HG03196 (cell line): Measurements from ENCODE around the gene JAG2.
"Not testable (repeated sequence)": the region's sequence is repeated elsewhere in the genome, so short reads cannot be mapped to it uniquely, and the experiment has no call there.

ENCODE experiments used
- ATAC-seq: cut with Tn5 transposase; IDR thresholded peaks from one replicate; pipeline ENCODE4 v1.9.1; 2021; ENCODE audit not compliant: unreplicated experiment

Gene JAG2

GRCh38 chr14:105120056-105120455 lies 48.5 kb downstream of the JAG2 start:
- ATAC-seq = no peak

DNA sequence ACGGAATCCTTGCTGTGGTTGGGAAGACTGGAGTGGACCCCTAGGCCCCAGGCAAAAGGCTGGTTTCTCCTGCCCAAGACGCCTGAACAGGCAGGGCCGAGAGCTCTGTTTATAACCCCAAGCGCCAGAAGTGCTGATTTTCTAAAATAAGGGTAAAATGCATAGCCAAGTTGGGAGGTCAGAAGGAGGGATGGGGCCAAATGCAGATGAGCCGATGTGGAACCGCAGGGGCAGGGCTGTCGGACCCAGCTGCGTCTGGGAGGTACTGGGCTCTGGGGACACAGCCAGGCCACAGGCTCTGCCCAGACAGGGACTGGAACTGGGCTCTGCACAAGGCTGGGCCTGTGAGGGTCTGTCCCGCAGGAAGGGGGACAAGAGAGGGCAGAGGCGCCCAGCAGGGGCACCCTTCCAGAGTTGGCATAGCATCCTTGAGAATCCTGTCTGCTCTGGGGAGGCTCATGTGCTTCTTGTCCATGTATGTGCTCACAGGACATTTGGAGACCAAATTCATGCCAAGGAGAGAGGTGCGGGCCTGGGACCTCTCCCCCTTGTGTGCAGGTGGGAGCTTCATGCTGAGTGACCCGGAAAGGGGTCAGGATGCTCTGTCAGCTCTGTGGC lies 49.1 kb downstream of the JAG2 start:
- ATAC-seq = no peak

GRCh38 chr14:105118646-105119407 lies 49.7 kb downstream of the JAG2 start:
- no peak for ATAC-seq

- ATAC-seq = no peak
These were observed 50.7 kb downstream of the JAG2 start for GRCh38 chr14:105117710-105118385.

DNA sequence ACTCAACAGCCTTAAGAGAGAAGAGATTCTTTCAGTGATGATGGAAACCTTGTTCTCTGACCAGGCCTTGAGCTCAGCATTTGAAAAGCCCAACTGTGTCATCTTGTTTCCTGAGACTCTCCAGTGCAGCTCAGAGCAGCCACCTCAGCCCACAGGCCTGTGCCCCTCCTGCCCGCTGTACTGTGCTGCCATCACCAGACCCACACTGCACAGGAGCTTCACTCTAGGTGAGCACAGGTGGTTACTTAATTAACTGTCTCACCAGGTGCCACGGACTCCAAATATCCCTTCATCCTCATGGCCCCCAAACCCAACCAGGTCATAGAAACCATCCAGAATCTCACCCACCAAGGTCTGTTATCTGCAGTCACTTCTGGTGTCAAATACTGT lies 51.3 kb downstream of the JAG2 start:
- no peak for ATAC-seq

- no peak for ATAC-seq
These were observed 51.9 kb downstream of the JAG2 start for GRCh38 chr14:105116451-105117256.

GRCh38 chr14:105109243-105109642 lies 59.3 kb downstream of the JAG2 start:
- ATAC-seq = not testable (repeated sequence)

DNA sequence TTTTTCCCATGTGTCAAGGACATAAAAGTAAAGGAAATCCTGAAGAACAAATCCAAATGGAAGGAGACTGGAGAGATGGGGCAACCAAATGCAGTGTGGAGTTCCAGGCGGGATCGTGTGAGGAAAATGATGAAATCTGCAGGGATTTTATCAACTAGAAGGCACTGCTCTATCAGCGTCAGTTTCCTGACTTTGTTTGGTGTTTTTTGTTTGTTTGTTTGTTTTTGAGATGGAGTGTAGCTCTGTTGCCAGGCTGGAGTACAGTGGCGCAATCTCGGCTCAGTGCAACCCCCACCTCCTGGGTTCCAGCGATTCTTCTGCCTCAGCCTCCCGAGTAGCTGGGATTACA lies 60.1 kb downstream of the JAG2 start:
- ATAC-seq = no peak

GRCh38 chr14:105107781-105108515 lies 60.6 kb downstream of the JAG2 start:
- no peak for ATAC-seq

DNA sequence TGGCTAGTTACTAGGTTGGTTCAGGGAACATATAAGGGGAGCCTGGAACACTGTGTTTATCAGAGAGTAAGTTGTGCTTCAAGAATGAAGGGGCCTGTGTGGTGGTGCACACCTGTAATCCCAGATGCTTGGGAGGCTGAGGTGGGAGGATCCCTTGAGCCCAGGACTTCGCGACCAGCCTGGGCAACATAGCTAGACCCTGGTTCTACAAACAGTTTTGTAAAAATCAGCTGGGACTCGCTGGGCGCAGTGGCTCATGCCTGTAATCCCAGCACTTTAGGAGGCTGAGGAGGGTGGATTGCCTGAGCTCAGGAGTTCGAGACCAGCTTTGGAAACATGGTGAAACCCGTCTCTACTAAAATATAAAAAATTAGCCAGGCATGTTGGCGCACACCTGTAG lies 61.2 kb downstream of the JAG2 start:
- ATAC-seq = no peak

GRCh38 chr14:105105158-105105557 lies 63.4 kb downstream of the JAG2 start:
- ATAC-seq = no peak

DNA sequence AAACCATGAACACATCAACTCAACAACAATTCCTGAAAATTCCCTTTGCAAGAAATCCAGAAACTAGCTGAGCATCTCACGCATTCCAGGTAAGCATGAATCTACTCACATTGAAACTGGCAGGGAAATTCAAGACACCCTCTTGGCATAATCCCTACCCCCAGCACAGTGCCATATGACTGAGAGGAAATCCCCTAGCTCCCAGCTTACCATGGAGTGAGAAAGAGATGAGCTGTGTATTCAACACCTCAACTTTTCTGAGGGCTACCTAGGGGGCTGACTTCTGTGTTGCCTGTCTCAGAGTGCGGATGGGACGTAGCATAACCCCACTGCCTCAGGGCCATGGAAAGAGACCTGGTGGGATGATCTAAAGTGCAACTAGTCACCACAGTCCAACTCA lies 65.7 kb downstream of the JAG2 start:
- ATAC-seq = no peak

DNA sequence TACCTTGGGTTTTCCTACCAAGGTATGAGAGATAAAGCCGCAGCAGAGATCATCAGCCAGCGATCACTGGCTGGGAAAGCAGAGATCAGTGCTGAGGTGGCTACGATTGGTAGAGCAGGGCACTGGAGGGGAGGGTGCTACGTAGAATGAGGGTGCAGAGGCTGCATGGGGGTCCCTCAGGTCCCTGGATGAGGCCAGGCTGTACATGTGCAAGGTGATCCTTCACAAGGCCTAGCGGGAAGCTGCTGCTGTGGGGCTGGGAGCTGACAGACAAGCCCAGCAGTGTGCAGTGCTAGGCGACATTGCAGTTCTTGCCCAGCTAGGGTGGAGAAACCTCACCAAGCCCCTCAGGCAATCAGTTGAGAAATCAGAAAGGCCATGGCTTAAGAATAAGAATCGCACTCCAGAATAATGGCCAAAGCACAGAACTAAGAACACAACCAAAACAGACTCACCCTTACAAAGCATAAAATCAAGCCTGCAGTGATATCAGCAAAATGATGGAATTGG lies 66.2 kb downstream of the JAG2 start:
- no peak for ATAC-seq

- ATAC-seq = no peak
These were observed 67.7 kb downstream of the JAG2 start for GRCh38 chr14:105100910-105101309.

- ATAC-seq = no peak
These were observed 68.8 kb downstream of the JAG2 start for GRCh38 chr14:105099778-105100177.

DNA sequence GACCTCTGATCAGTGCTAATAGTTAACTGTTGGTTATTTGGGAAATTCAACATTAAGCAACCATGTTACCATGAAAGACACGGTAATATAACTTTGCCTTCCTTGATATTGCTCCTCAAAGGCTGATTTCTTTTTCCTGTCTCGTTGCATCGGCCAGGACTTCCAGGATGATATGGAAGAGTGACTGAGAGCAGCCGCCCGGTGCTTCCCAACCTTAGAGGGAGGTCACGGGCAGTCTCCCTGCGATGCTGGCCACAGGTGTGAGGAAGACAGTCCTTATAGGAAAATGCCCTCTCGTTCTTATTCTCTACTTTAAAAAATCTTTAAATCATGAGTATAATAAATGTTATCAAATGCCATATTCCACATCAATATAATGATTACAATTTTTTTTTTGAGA lies 70.3 kb downstream of the JAG2 start:
- no peak for ATAC-seq

GRCh38 chr14:105097794-105098127 lies 70.8 kb downstream of the JAG2 start:
- ATAC-seq = no peak

- ATAC-seq = no peak
These were observed 72.2 kb downstream of the JAG2 start for GRCh38 chr14:105096206-105096875.

- ATAC-seq = no peak
These were observed 73.3 kb downstream of the JAG2 start for GRCh38 chr14:105095236-105095805.
